ENCODE measurements around the gene CLPSL2. TPM values are rescaled to one million over a fixed set of nuclear protein-coding genes. Genes with fewer than 3 reads are reported as not detected.

The CLPSL2 gene
- total RNA-seq, 1 donor from 2014 or later, result not detected

DNA sequence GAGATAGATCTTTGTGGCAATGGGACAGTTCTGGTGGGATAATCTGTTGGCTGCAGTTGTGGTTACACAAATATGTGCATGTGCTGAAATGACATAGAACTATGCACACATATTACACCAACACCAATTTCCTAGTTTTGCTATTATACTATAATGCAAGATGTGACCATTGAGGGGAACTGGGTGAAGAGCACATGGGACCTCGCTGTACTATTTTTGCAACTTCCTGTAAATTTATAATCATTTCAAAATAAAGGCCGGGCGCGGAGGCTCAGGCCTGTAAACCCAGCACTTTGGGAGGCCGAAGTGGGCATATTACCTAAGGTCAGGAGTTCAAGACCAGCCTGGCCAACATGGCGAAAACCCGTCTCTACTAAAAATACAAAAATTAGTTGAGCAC, 30.9 kb upstream of the CLPSL2 start:
- no peak for DNase-seq (ENCODE audit: low spot score)

DNA sequence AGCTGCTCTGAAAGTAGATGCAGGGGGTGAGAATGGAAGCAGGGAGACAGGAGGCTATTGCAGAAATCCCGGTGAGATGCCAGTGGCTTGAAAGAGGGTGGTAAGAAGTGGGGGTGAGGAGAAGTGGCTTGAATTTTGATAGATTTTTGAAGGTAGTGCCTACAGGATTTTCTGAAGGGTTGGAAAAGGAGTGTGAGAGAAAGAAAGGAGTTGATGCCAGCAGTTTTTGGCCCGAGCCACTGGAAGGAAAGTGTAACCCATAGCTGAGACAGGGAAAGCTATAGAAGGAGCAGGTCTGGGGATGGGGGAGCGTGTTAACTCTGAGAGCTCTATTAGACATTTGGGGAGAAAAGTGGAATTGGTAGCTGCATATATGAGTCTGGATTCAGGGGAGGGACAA, 29.9 kb upstream of the CLPSL2 start:
- DNase-seq (ENCODE audit: low spot score), result no peak

DNA sequence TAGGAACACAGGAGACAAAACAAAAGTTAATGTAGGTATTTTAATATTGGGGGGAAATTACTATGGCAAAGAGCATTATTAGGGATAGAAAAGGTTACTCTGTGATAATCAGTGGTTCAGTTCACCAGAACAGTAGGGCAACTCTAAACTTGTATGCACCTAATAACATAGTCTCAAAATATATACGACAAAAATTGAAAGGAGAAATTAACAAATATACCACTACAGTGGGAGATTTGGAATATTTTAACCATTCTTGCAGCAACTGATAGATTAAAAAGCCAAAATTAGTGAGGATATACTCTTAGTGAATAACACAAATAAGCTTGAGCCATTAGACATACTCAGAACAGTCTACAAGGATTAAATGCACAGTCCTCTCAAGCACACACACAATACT, 28.5 kb upstream of the CLPSL2 start:
- no peak for DNase-seq (ENCODE audit: low spot score)

DNA sequence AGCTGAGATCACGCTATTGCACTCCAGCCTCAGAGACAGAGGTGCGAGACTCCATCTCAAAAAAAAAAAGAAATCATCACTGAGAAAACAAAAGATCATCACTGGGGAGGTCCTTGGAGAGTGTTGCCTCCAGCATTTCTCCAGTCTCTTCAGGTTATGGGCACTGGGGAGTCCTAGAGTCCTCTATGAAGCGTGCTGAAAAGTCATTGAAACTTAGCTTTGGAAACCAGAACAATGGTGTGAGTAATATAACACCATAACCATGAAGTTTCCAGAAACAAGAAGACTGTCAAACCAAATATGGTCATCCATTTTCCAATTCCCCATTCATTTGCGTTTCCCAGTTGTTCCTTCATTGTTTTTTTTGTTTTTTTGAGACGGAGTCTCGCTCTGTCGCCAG, 25.8 kb upstream of the CLPSL2 start:
- no peak for DNase-seq (ENCODE audit: low spot score)

DNA sequence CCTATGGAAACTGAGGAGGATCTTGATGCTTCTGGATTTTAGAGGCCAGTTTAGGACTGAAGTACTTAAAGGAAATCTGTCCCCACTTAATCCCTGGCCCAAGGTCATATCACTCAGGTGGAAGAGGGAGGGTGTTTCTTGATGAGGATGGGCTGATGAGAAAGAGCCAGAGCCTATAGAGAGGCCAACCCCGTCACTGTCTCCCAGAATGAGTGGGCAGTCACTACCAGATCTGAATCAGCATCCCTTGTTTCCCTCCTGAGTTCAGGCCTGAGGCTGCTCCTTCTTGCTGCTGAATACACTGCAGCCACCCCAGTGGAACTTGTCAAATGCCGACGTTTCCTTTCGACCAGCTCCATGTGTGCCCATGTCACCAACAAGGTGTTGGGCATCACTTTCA, 24.8 kb upstream of the CLPSL2 start:
- DNase-seq (ENCODE audit: low spot score), result no peak

DNA sequence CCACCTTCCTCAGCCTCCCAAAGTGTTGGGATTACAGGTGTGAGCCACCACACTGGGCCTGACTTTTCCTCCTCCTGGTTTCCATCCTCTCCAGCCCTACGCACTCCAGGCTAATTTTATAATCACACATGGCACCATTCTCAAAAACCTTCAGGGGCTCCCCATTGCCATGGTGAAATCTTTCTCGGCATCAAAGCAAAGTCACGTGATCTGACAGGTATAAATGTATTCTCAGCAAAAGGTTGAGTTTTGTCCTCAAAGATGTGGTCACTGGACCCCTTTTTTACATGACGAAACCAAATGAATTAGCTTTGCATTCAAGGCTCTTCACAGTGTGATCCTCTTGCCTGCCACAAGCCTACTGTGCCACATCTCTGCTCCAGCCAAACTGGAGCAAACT, 24.1 kb upstream of the CLPSL2 start:
- DNase-seq (ENCODE audit: low spot score), result no peak

DNA sequence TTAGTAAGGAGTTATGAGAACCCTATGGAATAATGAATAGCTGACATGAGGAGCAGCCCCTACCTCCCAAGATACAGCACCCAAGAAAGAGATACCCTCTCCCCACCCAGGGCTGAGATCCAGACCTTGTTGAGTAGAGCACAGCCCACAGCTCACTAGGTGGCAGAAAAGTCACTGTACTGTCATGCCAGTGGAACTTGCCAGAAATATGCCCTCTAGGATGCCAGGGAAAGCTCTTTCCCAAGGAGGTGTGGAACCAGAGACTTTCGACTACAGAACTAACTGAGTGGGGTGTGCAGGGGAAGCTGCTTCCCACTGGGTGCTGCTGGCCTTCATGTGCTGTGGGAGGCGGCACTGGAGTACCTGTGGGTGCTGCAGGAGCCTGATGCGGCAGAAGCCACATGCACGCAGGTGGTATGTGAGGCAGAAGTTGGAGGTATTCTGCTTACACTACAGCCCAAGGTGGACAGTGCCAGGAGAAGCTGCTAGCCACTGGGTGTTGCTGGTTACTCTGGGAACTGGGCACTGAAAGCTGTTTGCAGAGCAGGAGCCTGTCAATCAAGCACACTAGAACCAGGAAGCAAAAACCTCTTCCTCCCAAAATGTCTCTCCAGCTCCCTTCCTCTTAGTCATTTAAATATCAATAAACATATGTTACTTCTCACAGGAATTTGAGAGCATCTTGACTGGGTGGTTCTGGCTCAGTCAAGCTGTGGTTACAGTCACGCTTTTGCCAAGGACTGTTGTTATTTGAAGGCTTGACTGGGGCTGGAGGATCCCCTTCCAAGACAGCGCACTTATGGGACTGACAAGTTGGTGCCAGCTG, 21.7 kb upstream of the CLPSL2 start:
- no peak for DNase-seq (ENCODE audit: low spot score)

DNA sequence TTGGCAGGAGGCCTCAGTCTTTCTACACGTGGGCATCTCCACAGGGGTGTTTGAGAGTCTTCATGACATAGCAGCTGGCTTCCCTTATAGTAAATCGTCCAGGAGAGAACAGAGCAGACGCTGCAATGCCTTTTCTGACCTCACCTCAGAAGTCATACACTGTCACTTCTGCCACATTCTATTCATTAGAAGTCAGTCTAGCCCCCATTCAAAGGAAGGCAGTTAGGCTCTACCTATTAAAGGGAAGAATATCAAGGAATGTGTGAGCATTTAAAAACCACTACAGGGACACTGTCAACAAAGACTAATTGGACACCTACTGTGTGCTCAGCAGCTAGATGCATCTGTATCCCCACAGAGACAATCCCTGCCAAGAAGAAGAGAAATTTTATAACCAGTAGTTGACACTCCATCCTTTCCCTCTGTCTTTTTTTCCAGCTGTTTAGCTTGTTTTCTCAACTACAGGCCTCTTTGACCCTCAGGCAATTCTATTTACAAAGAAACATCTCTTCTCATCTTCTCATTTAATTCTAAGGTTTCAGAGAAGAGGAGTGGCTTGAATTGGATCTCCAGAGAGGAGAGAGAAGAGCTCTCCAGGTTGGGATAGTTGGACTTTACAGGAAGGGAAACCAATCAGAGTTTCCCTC, 21.0 kb upstream of the CLPSL2 start:
- no peak for DNase-seq (ENCODE audit: low spot score)

DNA sequence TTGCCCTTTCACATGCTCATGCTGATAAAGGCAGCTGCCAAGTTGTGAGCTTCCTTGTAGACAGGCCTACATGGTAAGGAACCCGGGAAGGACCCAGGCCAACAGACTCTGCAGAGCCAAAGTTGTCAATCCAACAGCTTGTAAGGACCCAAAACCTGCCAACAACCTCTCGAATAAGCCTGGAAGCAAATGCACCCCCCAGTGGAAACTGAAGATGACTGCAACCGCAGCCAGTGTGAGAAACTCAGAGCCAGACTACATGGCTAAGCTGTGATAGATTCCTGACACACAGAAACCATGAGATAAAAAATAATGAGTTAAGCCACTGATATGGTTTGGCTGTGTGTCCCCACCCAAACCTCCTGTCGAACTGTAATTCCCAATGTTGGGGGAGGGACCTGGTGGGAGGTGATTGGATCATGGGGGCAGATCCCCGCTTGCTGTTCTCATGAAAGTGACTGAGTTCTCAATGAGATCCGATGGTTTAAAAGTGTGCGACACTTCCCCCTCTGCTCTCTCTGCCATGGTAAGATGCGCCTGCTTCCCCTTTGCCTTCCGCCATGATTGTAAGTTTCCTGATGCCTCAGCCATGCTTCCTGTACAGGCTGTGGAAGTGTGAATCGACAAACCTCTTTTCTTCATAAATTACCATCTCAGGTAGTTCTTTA, 18.8 kb upstream of the CLPSL2 start:
- no peak for DNase-seq (ENCODE audit: low spot score)

DNA sequence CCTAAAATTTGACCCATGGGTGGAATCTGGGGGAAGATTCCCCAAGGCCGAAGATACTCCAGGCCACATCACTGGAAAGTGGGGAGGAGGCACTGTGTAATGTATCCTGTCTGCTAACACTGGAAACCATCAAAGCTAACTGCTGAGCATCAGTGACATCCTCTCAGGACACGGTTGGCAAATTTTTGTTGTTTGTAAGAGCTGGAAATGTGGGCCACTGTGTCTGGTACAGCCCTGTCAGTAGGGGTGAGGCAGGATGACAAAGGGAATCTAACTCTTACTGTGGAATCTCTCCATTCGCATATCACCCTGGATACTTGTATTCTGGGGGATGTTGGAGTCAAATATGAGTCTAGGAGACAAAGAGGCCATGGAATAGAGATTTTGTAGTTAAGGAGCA, 17.0 kb upstream of the CLPSL2 start:
- DNase-seq (ENCODE audit: low spot score), result no peak

DNA sequence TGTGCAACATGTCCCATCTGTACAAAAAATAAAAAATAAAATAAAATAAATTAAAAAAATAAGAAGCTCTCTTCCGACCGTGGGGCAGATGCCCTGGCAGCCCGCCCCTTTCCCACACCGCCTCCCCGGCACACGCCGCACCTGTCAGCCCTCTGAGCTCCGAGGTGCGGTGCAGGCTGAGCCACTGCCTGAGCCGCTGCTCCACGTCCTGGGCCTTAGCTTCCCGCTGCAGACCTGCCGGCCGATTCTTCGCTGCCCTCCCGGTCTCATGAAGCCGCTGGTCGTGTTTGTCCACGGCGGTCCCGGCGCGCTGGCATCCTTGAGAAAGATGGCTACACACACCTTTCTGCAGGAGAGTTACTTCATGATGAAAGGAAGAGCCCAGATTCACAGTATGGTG, 10.7 kb upstream of the CLPSL2 start:
- DNase-seq (ENCODE audit: low spot score), result no peak

DNA sequence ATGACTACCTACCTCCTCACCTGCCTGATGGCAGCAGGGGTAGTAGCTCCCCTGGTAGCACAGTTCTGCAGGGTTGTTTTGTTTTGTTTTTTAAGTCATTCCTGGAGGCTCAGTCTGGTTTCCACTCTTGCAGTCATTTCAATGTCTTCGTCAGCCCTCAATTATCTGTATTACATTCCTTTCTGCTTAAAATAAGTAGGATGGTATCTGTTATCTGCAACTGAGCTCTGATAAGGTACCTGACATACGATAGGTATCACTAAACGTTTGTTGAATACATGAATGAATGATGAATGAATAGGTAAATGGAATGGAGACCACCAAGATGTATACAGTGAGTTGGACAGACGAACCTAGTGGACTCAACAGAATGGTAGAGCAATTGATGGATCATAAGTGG, 7.2 kb upstream of the CLPSL2 start:
- no peak for DNase-seq (ENCODE audit: low spot score)

DNA sequence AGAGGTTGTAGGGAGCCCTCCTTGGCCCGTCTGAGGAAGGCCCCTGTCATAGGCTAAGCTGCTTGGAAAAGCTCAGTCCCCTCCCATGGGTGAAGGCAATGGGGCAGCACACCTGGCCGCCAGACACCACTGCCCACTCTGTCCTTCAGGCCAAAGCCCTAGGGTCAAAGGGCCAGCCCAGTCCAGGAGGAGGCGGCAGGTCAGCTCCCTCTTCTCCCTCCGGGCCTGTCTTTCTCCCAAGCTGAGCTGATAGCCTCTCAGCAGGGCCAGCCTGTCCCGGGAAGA, 5.1 kb upstream of the CLPSL2 start:
- no peak for DNase-seq (ENCODE audit: low spot score)

DNA sequence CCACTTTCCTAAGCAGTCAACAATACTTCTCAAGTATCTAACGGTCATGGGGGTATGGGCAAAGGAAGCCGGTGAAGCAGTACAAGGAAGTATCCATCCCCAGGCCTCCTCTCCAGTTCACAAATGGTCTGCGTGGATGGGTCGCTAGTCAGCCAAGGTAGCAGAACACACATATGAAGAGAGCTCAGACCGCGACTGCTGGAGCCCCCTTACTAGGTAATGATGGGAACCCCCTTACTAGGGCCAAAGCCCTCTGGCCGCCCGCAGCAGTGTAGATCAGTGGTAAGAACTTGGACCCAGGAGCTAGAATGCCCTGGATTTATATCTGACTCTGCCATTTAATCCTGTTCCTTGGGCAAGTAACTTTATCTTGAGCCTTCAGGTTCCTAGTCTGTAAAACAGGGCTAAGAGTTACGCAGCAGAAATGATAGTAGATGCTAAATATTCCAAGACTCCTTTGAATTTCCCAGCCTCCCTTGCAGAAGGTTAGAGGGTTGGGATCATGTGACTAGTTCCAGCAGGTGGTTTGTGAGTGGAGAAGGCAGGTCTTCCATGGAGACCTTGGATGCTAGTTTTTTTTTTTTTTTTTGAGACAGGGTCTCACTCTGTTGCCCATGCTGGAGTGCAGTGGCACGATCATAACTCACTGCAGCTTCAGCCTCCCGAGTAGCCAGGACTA, 2.1 kb upstream of the CLPSL2 start:
- no peak for DNase-seq (ENCODE audit: low spot score)

DNA sequence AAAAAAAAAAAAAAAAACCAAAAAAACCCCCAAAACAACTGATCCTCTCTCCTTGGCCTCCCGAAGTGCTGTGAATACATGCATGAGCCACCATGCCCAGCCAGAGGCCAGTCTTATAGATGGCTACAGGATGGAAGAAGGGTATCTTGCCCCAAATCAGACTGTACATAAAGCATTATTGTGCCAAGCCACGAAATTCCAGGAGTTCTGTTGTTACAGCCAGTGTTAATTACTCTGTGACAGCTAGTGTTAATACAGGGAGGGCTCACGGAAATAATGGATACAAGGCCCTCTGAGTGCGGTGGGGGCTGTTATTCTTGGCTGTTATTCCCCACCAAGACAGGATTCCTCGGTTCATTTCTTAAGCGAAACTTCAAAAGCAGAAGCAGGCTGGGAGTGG, 1.4 kb upstream of the CLPSL2 start:
- DNase-seq (ENCODE audit: low spot score), result no peak

DNA sequence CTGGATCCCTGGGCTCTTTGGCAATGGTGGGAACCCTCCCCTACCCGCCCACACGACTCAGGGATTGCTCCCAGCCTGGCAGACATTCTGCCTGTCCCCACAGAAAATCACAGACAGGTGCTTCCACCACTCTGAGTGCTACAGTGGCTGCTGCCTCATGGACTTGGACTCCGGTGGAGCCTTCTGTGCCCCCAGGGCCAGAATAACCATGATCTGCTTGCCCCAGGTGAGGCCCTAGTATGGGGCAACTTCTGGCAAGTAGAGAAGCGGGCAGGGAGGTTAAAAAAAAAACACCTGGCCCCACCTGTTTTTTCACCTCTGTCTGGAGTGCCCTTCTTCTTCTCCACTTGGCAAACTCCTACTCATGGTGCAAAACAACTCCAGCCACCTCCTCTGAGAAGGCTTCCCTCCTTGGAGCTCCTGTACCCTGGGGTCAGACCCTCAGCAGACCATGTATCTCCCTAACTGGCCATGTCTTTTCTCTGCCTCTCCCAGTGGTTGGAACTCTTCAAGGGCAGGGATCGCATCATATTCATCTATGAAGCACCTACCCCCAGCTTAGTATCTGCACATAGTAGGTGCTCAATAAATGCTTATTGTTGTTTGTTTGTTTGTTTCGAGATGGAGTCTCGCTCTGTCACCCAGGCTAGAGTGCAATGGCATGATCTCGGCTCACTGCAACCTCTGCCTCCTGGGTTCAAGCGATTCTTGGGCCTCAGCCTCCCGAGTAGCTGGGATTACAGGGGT, 1.1 kb downstream of the CLPSL2 start:
- DNase-seq (ENCODE audit: low spot score), result no peak

DNA sequence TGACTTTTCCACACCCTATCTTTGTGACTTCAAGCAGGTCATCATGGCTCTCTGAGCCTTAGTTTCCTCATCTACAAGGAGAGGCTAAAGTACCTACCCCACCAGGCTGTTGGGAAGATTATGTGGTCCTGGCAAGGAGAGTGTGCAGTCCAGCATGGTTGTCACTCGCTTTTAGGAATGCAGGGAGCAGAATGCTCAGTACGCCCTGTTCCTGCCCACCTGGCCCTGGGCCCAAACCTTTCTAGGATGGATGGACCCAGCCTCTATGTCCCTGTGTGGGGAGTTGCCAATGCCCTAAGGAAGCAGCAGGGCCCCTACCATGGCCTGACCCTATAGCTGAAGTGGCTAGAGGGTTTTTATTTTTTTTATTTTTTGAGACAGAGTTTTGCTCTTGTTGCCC, 2.0 kb downstream of the CLPSL2 start:
- DNase-seq (ENCODE audit: low spot score), result no peak

DNA sequence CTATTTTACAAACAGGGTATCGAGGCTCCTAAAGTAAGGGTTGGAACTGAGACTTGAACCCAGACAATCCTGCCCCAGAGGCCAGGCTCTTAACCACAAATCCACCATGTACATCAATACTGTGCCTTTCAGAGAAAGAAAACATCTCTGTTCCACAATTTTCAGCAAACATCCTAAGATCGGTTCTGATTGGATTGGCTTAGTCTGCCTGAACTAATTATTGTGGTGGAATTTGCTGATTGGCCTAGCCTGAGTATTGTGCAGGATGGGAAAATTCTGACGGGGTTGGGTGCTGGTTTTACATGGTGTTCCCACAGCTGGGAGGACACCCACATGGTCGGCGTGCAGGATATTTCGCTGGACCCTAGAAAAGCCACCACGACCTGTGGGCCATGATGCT, 4.3 kb downstream of the CLPSL2 start, which contains the start of gene CLPSL1:
Gene CLPSL1, plus strand, starts transcription at position 301 of the 400 bp plus-strand sequence. Its CDS starts 92 bp downstream, at position 393.
- DNase-seq (ENCODE audit: low spot score), result no peak

DNA sequence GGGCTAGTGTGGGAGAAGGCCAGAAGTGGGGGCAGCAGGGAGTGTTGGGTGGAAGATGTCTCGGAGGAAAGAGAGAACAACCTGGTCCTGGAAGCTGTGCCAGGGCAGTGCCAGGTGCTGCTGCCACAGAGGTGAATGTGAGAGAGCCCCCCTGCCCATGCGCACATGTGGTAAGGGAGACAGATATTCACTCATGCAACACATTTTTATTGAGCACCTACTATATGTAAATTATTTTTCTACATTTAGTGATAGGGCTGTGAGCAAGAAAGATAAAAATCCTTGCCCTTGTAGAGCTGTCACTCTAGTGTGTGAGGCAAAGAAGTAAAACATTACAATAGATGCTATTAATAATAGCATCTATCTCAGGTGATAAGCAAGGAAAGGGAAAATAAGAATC, 4.9 kb downstream of the CLPSL2 start:
- DNase-seq (ENCODE audit: low spot score), result no peak

DNA sequence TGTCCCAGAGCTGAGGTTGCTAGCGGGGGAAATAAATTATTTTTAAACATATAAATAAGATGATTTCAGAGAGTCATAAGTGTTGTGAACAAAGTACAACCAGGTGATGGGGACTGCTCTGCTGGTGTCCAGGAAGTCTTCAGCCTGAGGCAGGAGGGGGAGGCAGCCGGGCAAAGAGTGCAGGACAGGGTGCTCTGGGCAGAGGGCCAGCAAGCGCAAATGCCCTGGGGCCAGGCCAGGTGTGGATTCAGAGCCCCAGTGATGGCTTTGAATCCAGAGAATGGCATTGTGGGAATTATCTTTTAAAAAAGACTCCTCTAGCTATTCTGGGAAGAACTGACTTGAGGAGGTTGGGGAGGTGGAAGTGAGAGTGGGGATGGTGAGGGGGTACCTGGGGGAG, 6.0 kb downstream of the CLPSL2 start:
- no peak for DNase-seq (ENCODE audit: low spot score)

DNA sequence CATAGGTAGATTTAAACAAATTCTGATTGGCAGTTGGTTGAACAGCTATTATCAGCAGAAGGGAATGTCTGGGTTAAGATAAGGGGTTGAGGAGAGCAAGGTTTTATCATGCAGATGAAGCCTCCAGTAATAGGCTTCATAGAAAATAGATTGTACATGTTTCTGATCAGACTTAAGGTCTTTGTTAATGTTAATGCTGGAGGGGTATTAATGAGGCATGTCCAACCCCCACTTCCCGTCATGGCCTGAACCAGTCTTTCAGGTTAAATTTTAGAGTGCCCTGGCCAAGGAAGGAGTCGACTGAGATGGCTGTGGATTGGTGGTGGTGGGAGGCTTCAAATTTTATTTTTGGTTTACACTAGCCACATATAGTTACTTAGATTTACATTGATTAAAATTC, 7.8 kb downstream of the CLPSL2 start:
- no peak for DNase-seq (ENCODE audit: low spot score)
